ENCODE results near the gene L3MBTL4. TPM values are rescaled to one million over a fixed set of nuclear protein-coding genes. Genes with fewer than 3 reads are reported as not detected.

Gene L3MBTL4
- total and polyA plus RNA-seq, 4 donors, result 2.3 to 15.0 (median 5.0) TPM

GRCh38 chr18:6255886-6256285, 158.8 kb downstream of the L3MBTL4 start:
- WGBS, result 91% methylated on average over 1 of the region's 1 CpG
- DNase-seq (ENCODE audit: low spot score), result no peak
- no peaks in the 10 kb centered on the region for H3K4me1 ChIP-seq (ENCODE audit: control insufficient read depth in 4 of 4, insufficient read depth in 4 of 4, low read length in 3 of 4)
- TF ChIP-seq HNF4A (conservative IDR thresholded peaks at IDR 0.05) (no peak), YY1 (IDR thresholded peaks at IDR 0.05) (no peak), FOXA1 (IDR thresholded peaks at IDR 0.05) (no peak), REST (IDR thresholded peaks at IDR 0.05) (no peak), MAX (IDR thresholded peaks at IDR 0.05) (no peak), HNF4G (IDR thresholded peaks at IDR 0.05) (no peak), JUND (IDR thresholded peaks at IDR 0.05) (no peak), RXRA (IDR thresholded peaks at IDR 0.05) (no peak), ZBTB33 (IDR thresholded peaks at IDR 0.05) (no peak), ATF3 (IDR thresholded peaks at IDR 0.05) (no peak), GABPA (IDR thresholded peaks at IDR 0.05 in 1 of 2, conservative IDR thresholded peaks at IDR 0.05 in 1 of 2) (no peak)
- H3K4me3 ChIP-seq (ENCODE audit: low read depth in 1 of 3, low read length in 3 of 3), result no peak overlapping the region
- H3K27me3 ChIP-seq (ENCODE audit: control insufficient read depth in 4 of 4, insufficient read depth in 4 of 4, low read length in 3 of 4), result no peaks in the 10 kb centered on the region
- H3K9me3 ChIP-seq (ENCODE audit: control insufficient read depth in 4 of 4, low read length in 3 of 4), result peaks cover 0 to 2% (median 0%) of the 10 kb centered on the region in 4 donors
- H3K27ac ChIP-seq (ENCODE audit: low read depth in 1 of 2, low read length in 2 of 2), result no peak overlapping the region
- no peak overlapping the region for H3K9ac ChIP-seq (ENCODE audit: low read depth in 1 of 2, low read length in 2 of 2)
- peaks cover 0 to 3% (median 0%) of the 10 kb centered on the region in 4 donors for H3K36me3 ChIP-seq (ENCODE audit: control insufficient read depth in 4 of 4, insufficient read depth in 3 of 4, low read depth in 1 of 4, low read length in 3 of 4)

GRCh38 chr18:6255116-6255705, 159.5 kb downstream of the L3MBTL4 start:
- no peak for DNase-seq (ENCODE audit: low spot score)
- H3K27me3 ChIP-seq (ENCODE audit: control insufficient read depth in 4 of 4, insufficient read depth in 4 of 4, low read length in 3 of 4), result no peaks in the 10 kb centered on the region
- H3K36me3 ChIP-seq (ENCODE audit: control insufficient read depth in 4 of 4, insufficient read depth in 3 of 4, low read depth in 1 of 4, low read length in 3 of 4), result peaks cover 0 to 3% (median 0%) of the 10 kb centered on the region in 4 donors
- H3K4me1 ChIP-seq (ENCODE audit: control insufficient read depth in 4 of 4, insufficient read depth in 4 of 4, low read length in 3 of 4), result no peaks in the 10 kb centered on the region
- 68% methylated on average over 4 of the region's 4 CpGs for WGBS
- H3K9ac ChIP-seq (ENCODE audit: low read depth in 1 of 2, low read length in 2 of 2), result no peak overlapping the region
- H3K4me3 ChIP-seq (ENCODE audit: low read depth in 1 of 3, low read length in 3 of 3), result no peak overlapping the region
- TF ChIP-seq HNF4G (IDR thresholded peaks at IDR 0.05), result no peak
- TF ChIP-seq ATF3 (IDR thresholded peaks at IDR 0.05), result no peak
- no peak for TF ChIP-seq MAX (IDR thresholded peaks at IDR 0.05)
- no peak for TF ChIP-seq REST (IDR thresholded peaks at IDR 0.05)
- no peak for TF ChIP-seq JUND (IDR thresholded peaks at IDR 0.05)
- peak in 1 of 2 donors; percentile 4 for TF ChIP-seq GABPA (IDR thresholded peaks at IDR 0.05 in 1 of 2, conservative IDR thresholded peaks at IDR 0.05 in 1 of 2)
- TF ChIP-seq RXRA (IDR thresholded peaks at IDR 0.05), result no peak
- TF ChIP-seq FOXA2 (IDR thresholded peaks at IDR 0.05), result no peak
- no peak for TF ChIP-seq HNF4A (conservative IDR thresholded peaks at IDR 0.05)
- no peak for TF ChIP-seq SP1 (IDR thresholded peaks at IDR 0.05)
- no peak for TF ChIP-seq TAF1 (conservative IDR thresholded peaks at IDR 0.05)
- TF ChIP-seq NR2F2 (IDR thresholded peaks at IDR 0.05), result peak; percentile 18
- TF ChIP-seq CTCF (IDR thresholded peaks at IDR 0.05; ENCODE audit: low read depth, low read length, missing input control), result no peak
- H3K9me3 ChIP-seq (ENCODE audit: control insufficient read depth in 4 of 4, low read length in 3 of 4), result peaks cover 0 to 2% (median 0%) of the 10 kb centered on the region in 4 donors
- no peak overlapping the region for H3K27ac ChIP-seq (ENCODE audit: low read depth in 1 of 2, low read length in 2 of 2)

All from liver (tissue), 9 donors.